GM12873 (cell line): Measurements from ENCODE around the gene STIM1.

ENCODE experiments used
- CTCF ChIP-seq: IDR thresholded peaks from 2 replicates; pipeline ENCODE4 v1.5.1; 2012; ENCODE audit warnings: low read depth, mild to moderate bottlenecking, moderate library complexity, low read length, control low read depth; ENCODE audit not compliant: insufficient read depth; ENCODE audit errors: missing control alignments

STIM1 gene

GRCh38 chr11:4025967-4026324, 170.5 kb downstream of the STIM1 start:
- TF ChIP-seq CTCF: no peak

DNA sequence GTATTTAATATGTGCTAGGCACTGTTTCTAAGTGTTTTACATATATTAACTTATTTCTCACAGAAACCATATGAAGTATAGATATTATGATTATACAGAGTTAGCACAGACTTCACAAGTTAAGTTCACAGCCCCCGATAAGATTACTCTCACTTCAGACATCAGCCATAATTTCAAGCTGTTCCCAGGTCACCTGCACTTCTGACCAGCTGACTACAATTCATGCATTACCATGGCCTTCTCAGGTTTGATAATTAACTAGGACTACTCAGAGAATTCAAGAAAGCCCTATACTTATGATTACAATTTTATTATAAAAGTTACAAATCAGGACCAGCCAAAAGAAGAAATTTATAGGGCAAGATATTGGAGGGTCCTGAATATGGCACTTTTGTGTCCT, 170.9 kb downstream of the STIM1 start:
- no peak for TF ChIP-seq CTCF

- no peak for TF ChIP-seq CTCF
Measured at GRCh38 chr11:4027746-4028145, 172.3 kb downstream of the STIM1 start.

- TF ChIP-seq CTCF: no peak
Measured at GRCh38 chr11:4030197-4030596, 174.7 kb downstream of the STIM1 start.

GRCh38 chr11:4032097-4032496, 176.6 kb downstream of the STIM1 start:
- TF ChIP-seq CTCF: no peak

DNA sequence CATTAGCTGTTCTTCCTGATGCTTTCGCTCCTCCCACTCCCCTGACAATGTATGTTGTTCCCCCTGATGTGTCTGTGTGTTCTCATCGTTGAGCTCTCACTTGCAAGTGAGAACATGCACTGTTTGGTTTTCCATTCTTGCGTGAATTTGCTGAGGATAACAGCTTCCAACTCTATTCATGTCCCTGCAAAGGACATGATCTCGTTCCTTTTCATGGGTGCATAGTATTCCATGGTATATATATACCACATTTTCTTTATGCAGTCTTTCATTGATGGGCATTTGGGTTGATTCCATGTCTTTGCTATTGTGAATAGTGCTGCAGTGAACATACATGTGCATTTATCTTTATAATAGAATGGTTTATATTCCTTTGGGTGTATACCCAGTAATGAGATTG, 180.5 kb downstream of the STIM1 start:
- no peak for TF ChIP-seq CTCF

DNA sequence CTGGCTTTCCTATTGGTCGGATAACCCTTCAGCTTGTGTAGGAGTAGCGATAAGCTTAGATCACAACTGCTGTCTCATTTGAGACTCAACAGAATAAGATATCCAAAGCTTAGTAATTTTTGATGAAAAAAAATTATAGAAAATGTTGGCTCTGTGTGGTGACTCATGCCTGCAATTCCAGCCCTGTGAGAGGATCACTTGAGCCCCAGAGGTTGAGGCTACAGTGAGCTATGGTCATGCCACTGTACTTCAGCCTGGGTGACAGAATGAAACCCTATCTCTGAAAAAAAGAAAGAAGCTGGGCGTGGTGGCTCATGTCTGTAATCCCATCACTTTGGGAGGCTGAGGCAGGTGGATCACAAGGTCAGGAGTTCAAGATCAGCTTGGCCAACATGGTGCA, 183.5 kb downstream of the STIM1 start:
- TF ChIP-seq CTCF: no peak

DNA sequence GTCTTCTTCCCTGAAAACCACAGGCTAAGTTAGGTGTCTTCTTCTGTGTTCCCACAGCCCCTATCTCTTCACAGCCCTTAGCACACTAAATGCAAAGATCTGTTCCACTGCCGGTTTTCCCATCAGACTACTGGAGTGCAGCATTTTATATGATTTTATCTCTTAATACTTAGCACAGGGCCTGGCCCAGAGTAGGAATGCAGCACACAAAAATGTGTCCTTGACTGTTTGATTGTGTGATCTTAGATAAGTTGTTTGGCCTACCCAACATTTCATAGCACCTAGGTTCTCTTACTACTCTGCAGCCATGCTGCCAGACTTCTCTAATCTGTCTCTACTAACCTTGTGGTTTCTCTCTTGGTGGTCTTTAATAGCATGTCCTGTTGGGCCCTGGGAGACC, 185.0 kb downstream of the STIM1 start:
- TF ChIP-seq CTCF: no peak
